GM23338 (cell line): ENCODE results near the gene NPR2. TPM values are rescaled to one million over a fixed set of nuclear protein-coding genes. Genes with fewer than 3 reads are reported as not detected.

Experiments
- ATAC-seq: fragments of 200-7000 bp; cut with Tn5 transposase; 3 replicates; pipeline ENCODE4 v1.9.1; 2020
- DNase-seq: peaks from one replicate; pipeline ENCODE4 v3.0.0-alpha.2; 2015; ENCODE audit warnings: low spot score
- H2AFZ ChIP-seq: fragments of 200-600 bp; sonication (generic); 2 replicates; pipeline ENCODE4 v1.8.0; 2016; ENCODE audit warnings: antibody characterized with exemption, mild to moderate bottlenecking, moderate library complexity
- H3F3A ChIP-seq: fragments of 200-600 bp; sonication (generic); replicated peaks from 2 replicates; pipeline ENCODE4 v1.8.0; 2017; ENCODE audit warnings: antibody characterized with exemption, mixed run types, low read depth
- H3K27ac ChIP-seq: fragments of 200-600 bp; sonication (generic); 2 replicates; pipeline ENCODE4 v1.6.1; 2016; ENCODE audit warnings: low read depth
- H3K27me3 ChIP-seq: fragments of 200-600 bp; sonication (generic); 2 replicates; pipeline ENCODE4 v1.8.0; 2016; ENCODE audit warnings: mild to moderate bottlenecking, mixed run types, moderate library complexity; ENCODE audit not compliant: insufficient read depth
- H3K36me3 ChIP-seq: fragments of 200-600 bp; sonication (generic); 2 replicates; pipeline ENCODE4 v1.8.0; 2016; ENCODE audit warnings: mild to moderate bottlenecking; ENCODE audit not compliant: insufficient read depth
- H3K4me1 ChIP-seq: fragments of 200-600 bp; sonication (generic); 2 replicates; pipeline ENCODE4 v1.8.0; 2016; ENCODE audit warnings: mild to moderate bottlenecking, moderate library complexity; ENCODE audit not compliant: insufficient read depth
- H3K4me2 ChIP-seq: fragments of 200-600 bp; sonication (generic); 2 replicates; pipeline ENCODE4 v1.7.1; 2017; ENCODE audit warnings: mixed run types
- H3K4me3 ChIP-seq: fragments of 200-600 bp; sonication (generic); 2 replicates; pipeline ENCODE4 v1.6.1; 2016; ENCODE audit warnings: mixed run types
- H3K79me2 ChIP-seq: fragments of 200-600 bp; sonication (generic); replicated peaks from 2 replicates; pipeline ENCODE4 v1.8.0; 2017; ENCODE audit warnings: mild to moderate bottlenecking; ENCODE audit not compliant: insufficient read depth
- H3K9me2 ChIP-seq: fragments of 200-600 bp; sonication (generic); 2 replicates; pipeline ENCODE4 v1.8.0; 2017; ENCODE audit not compliant: insufficient read depth
- H4K20me1 ChIP-seq: fragments of 200-600 bp; sonication (generic); replicated peaks from 2 replicates; pipeline ENCODE4 v1.8.0; 2017; ENCODE audit warnings: mild to moderate bottlenecking; ENCODE audit not compliant: insufficient read depth
- H3K27ac Mint-ChIP-seq: 2 replicates; pipeline ENCODE4 v1.8.0; 2020; ENCODE audit warnings: inconsistent platforms, mild to moderate bottlenecking, moderate library complexity, mixed read lengths
- H3K27me3 Mint-ChIP-seq: 3 replicates; pipeline ENCODE4 v1.8.0; 2022; ENCODE audit warnings: low read depth, mild to moderate bottlenecking, moderate library complexity, mixed read lengths, inconsistent platforms; ENCODE audit not compliant: insufficient read depth, poor library complexity
- H3K36me3 Mint-ChIP-seq: 3 replicates; pipeline ENCODE4 v1.8.0; 2021; ENCODE audit warnings: low read depth, mild to moderate bottlenecking, inconsistent platforms, moderate library complexity, mixed read lengths
- H3K4me1 Mint-ChIP-seq: 3 replicates; pipeline ENCODE4 v1.8.0; 2020; ENCODE audit warnings: mild to moderate bottlenecking, inconsistent platforms, mixed read lengths
- H3K4me3 Mint-ChIP-seq: 3 replicates; pipeline ENCODE4 v1.8.0; 2021; ENCODE audit warnings: moderate library complexity, mild to moderate bottlenecking, inconsistent platforms, mixed read lengths
- H3K9me3 Mint-ChIP-seq: 3 replicates; pipeline ENCODE4 v1.8.0; 2020; ENCODE audit warnings: moderate library complexity, mild to moderate bottlenecking, inconsistent platforms, mixed read lengths
- CREB1 ChIP-seq: fragments of 250-450 bp; sonication (Bioruptor Pico); IDR thresholded peaks from 2 replicates; pipeline ENCODE4 v1.5.0; 2020; ENCODE audit warnings: low read depth, mild to moderate bottlenecking, moderate library complexity
- CTCF ChIP-seq, 2 experiments: fragments of 200-600 bp in 1 of 2; sonication (generic) in 1 of 2; conservative IDR thresholded peaks; 2 replicates each; pipeline versions ENCODE4 v1.5.1 to v1.6.1; 2016 to 2017; ENCODE audit warnings: antibody characterized with exemption in 2 of 2, low read depth in 2 of 2, mild to moderate bottlenecking in 2 of 2, moderate library complexity in 1 of 2
- EZH2 ChIP-seq: fragments of 200-600 bp; sonication (generic); IDR thresholded peaks from one replicate; pipeline ENCODE4 v1.8.0; 2017; ENCODE audit warnings: antibody characterized with exemption, mild to moderate bottlenecking, low read depth; ENCODE audit not compliant: unreplicated experiment
- EZH2phosphoT487 ChIP-seq: fragments of 200-600 bp; sonication (generic); IDR thresholded peaks from one replicate; pipeline ENCODE4 v1.8.1; 2018; ENCODE audit warnings: antibody characterized with exemption; ENCODE audit not compliant: unreplicated experiment
- JUNB ChIP-seq: IDR thresholded peaks from one replicate; pipeline ENCODE4 v1.6.1; 2016; ENCODE audit warnings: antibody characterized with exemption; ENCODE audit not compliant: unreplicated experiment
- NANOG ChIP-seq: IDR thresholded peaks from 2 replicates; pipeline ENCODE4 v1.6.1; 2016; ENCODE audit warnings: antibody characterized with exemption, borderline replicate concordance
- POLR2AphosphoS5 ChIP-seq: IDR thresholded peaks from 2 replicates; pipeline ENCODE4 v1.6.1; 2016; ENCODE audit warnings: antibody characterized with exemption, low read depth
- STAT1 ChIP-seq: IDR thresholded peaks from one replicate; pipeline ENCODE4 v1.6.1; 2016; ENCODE audit warnings: antibody characterized with exemption; ENCODE audit not compliant: unreplicated experiment
- ZNF114 ChIP-seq: fragments of 250-450 bp; sonication (Bioruptor Pico); IDR thresholded peaks from 2 replicates; pipeline ENCODE4 v1.5.0; 2020; ENCODE audit warnings: mild to moderate bottlenecking, moderate library complexity
- ZNF331 ChIP-seq: fragments of 250-450 bp; sonication (Bioruptor Pico); IDR thresholded peaks from 2 replicates; pipeline ENCODE4 v1.5.0; 2020; ENCODE audit warnings: low read depth, mild to moderate bottlenecking, moderate library complexity
- ZNF462 ChIP-seq: fragments of 250-450 bp; sonication (Bioruptor Pico); IDR thresholded peaks from 2 replicates; pipeline ENCODE4 v1.5.0; 2020; ENCODE audit warnings: mild to moderate bottlenecking, moderate library complexity
- polyA plus RNA-seq: library from polyadenylated mRNA; unstranded; fragments of >200 nt; fragmentation: Nextera tagmentation; extraction: Ambion mirVana; gene quantifications from 2 replicates; pipeline ENCODE4 v1.2.1, GENCODE V29; 2016
- total RNA-seq: library from RNA; depleted of rRNA; stranded (reverse); fragments of >200 nt; shearing (Covaris generic); gene quantifications from 2 replicates; pipeline ENCODE4 v1.2.3, GENCODE V29; 2014
- TF ChIP-seq, protein P1 (sequence below): IDR thresholded peaks from 2 replicates; pipeline ENCODE4 v1.6.1; 2016; ENCODE audit warnings: antibody characterized with exemption
- TF ChIP-seq, protein P2 (sequence below): IDR thresholded peaks from one replicate; pipeline ENCODE4 v1.6.1; 2018; ENCODE audit warnings: antibody characterized with exemption; ENCODE audit not compliant: unreplicated experiment

NPR2 gene
- total and polyA plus RNA-seq, 2 experiments from 2014 or later, result 9.0 to 14.4 TPM

DNA sequence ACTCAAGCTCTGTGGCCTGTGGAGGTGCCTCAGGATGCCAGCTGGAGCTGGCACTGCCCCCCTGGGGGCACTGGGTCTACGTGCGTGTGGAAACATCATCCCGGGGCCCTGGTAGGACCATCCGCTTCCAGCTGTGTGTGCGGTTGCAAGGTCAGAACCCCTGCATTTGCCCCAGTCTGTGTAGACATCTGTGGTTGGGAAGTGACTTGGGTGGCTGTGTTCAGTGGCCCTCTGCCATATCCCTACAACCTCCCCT, 50.2 kb downstream of the NPR2 start:
- peaks cover 9% of the 10 kb centered on the region; the same call in 1 of the 2 replicates for H3K9me2 ChIP-seq
- H2AFZ ChIP-seq, result no peak overlapping the region
- H3K4me3 Mint-ChIP-seq, result no peak overlapping the region
- no peak overlapping the region for H3K4me3 ChIP-seq
- H3K36me3 Mint-ChIP-seq, result no peaks in the 10 kb centered on the region
- 0 out of 2 replicates have a peak, but pooled peaks cover under 1% of the 10 kb centered on the region for H3K27me3 ChIP-seq
- no peaks in the 10 kb centered on the region for H3K9me3 Mint-ChIP-seq
- no peak for TF ChIP-seq EZH2phosphoT487
- no peak for TF ChIP-seq ZNF114 (CRISPR knock-in tag)
- TF ChIP-seq, protein P1, sequence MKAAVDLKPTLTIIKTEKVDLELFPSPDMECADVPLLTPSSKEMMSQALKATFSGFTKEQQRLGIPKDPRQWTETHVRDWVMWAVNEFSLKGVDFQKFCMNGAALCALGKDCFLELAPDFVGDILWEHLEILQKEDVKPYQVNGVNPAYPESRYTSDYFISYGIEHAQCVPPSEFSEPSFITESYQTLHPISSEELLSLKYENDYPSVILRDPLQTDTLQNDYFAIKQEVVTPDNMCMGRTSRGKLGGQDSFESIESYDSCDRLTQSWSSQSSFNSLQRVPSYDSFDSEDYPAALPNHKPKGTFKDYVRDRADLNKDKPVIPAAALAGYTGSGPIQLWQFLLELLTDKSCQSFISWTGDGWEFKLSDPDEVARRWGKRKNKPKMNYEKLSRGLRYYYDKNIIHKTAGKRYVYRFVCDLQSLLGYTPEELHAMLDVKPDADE, result no peak
- no peak for TF ChIP-seq NANOG
- no peak for TF ChIP-seq CREB1 (CRISPR knock-in tag)
- no peak for TF ChIP-seq ZNF331 (CRISPR knock-in tag)
- TF ChIP-seq STAT1, result no peak
- no peak for TF ChIP-seq JUNB
- no peak for TF ChIP-seq CTCF (conservative IDR thresholded peaks at IDR 0.05; ENCODE audit: low read depth in 2 of 2)
- no peak for TF ChIP-seq EZH2
- TF ChIP-seq, protein P2, sequence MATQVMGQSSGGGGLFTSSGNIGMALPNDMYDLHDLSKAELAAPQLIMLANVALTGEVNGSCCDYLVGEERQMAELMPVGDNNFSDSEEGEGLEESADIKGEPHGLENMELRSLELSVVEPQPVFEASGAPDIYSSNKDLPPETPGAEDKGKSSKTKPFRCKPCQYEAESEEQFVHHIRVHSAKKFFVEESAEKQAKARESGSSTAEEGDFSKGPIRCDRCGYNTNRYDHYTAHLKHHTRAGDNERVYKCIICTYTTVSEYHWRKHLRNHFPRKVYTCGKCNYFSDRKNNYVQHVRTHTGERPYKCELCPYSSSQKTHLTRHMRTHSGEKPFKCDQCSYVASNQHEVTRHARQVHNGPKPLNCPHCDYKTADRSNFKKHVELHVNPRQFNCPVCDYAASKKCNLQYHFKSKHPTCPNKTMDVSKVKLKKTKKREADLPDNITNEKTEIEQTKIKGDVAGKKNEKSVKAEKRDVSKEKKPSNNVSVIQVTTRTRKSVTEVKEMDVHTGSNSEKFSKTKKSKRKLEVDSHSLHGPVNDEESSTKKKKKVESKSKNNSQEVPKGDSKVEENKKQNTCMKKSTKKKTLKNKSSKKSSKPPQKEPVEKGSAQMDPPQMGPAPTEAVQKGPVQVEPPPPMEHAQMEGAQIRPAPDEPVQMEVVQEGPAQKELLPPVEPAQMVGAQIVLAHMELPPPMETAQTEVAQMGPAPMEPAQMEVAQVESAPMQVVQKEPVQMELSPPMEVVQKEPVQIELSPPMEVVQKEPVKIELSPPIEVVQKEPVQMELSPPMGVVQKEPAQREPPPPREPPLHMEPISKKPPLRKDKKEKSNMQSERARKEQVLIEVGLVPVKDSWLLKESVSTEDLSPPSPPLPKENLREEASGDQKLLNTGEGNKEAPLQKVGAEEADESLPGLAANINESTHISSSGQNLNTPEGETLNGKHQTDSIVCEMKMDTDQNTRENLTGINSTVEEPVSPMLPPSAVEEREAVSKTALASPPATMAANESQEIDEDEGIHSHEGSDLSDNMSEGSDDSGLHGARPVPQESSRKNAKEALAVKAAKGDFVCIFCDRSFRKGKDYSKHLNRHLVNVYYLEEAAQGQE, result no peak
- no peak for TF ChIP-seq ZNF462 (CRISPR knock-in tag)
- TF ChIP-seq POLR2AphosphoS5, result no peak
- H3K4me1 ChIP-seq, result peaks cover 24% of the 10 kb centered on the region
- no peaks in the 10 kb centered on the region; the same call in 1 of the 2 replicates for H3F3A ChIP-seq
- H3K79me2 ChIP-seq, result no peaks in the 10 kb centered on the region
- ATAC-seq (no peak), DNase-seq (no peak)
- H3K27ac Mint-ChIP-seq, result no peak overlapping the region
- H3K27ac ChIP-seq, result no peak overlapping the region
- peaks cover 30% of the 10 kb centered on the region for H3K4me1 Mint-ChIP-seq
- no peaks in the 10 kb centered on the region; the same call in 1 of the 2 replicates for H4K20me1 ChIP-seq
- peaks cover 12% of the 10 kb centered on the region for H3K27me3 Mint-ChIP-seq
- no peaks in the 10 kb centered on the region for H3K36me3 ChIP-seq
- no peak overlapping the region for H3K4me2 ChIP-seq
